Mammary epithelial cell (primary cell): ENCODE data around the gene DNM1L.

ENCODE experiments used
- CTCF ChIP-seq, 2 donors: IDR thresholded peaks in 1 of 2; conservative IDR thresholded peaks in 1 of 2; 2 replicates each; pipeline ENCODE4 v1.5.1; 2011 to 2012; ENCODE audit warnings: inconsistent platforms in 2 of 2, low read length in 2 of 2, mild to moderate bottlenecking in 2 of 2, control low read depth in 1 of 2, low read depth in 1 of 2; ENCODE audit not compliant: insufficient read depth in 1 of 2; ENCODE audit errors: extremely low read depth in 1 of 2
- EZH2 ChIP-seq: IDR thresholded peaks from 2 replicates; pipeline ENCODE4 v1.6.1; 2012; ENCODE audit warnings: low read length, inconsistent platforms, borderline replicate concordance

GRCh38 chr12:32794281-32794680, 115.2 kb downstream of the DNM1L start:
- no peak for TF ChIP-seq EZH2
- no peak for TF ChIP-seq CTCF (conservative IDR thresholded peaks at IDR 0.05 in 1 of 2, IDR thresholded peaks at IDR 0.05 in 1 of 2; ENCODE audit: extremely low read depth in 1 of 2, insufficient read depth in 1 of 2, low read depth in 1 of 2, low read length in 2 of 2)
